Choroid plexus epithelial cell (primary cell): ENCODE measurements around the gene TLE2.
A peak's percentile ranks its signal among the peaks of the same experiment; 100 is the strongest.

Experiments used
- DNase-seq: peaks from one replicate; pipeline ENCODE4 v3.0.0-alpha.2; 2010; ENCODE audit warnings: low read depth
- H3K4me3 ChIP-seq: 2 replicates; pipeline ENCODE4 v1.5.1; 2011; ENCODE audit warnings: low read depth, mild to moderate bottlenecking, control low read depth, low read length, moderate library complexity
- CTCF ChIP-seq: conservative IDR thresholded peaks from 2 replicates; pipeline ENCODE4 v1.5.1; 2011; ENCODE audit warnings: low read depth, mild to moderate bottlenecking, control low read depth, inconsistent platforms, low read length, moderate library complexity

The TLE2 gene

GRCh38 chr19:3035542-3036118 lies 6.5 kb upstream of the TLE2 start:
- peak; percentile 100 for DNase-seq
- peak overlapping the region; percentile 57 for H3K4me3 ChIP-seq
- TF ChIP-seq CTCF: no peak

DNA sequence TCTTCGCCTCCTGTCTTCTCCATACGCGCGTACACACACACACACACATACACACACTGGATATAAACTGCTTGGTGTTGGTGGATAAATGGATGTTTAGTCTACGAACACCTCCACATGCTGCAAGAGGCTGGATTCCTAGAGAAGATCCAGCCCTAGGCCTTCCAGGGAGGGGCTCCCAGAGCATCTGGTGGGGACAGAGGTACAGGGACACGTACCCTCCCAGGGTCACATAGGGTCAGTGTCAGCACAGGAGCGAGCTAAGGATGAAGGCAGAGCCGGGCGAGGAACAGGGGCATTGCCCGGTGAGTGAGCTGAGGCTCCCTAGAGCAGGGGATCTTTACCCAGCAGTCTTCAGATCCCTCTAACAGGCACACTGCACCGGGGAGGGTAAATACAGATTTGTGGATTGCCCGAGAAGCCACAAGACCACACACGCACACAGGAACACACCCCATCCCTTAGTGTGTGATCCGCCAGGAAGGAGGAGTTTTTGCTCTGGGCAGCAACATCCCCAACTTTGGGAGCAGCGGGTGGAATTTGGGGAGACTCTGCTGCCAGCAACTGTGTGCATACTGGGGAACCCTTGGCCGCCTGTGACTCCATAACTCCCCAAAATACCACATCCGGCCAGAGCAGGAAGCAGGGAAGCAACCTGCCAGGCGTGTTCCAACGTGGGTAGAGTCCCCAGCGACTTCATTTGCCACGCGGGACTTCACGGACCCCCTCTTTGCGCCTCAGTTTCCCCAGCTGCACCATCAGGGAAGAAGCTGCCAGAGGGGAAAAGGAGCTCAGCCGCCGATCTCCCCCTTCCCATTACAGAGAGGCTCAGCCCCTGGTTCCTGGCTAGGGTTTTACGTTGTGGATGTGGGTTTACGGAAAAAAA lies 5.8 kb upstream of the TLE2 start:
- DNase-seq: peak; percentile 53
- no peak for TF ChIP-seq CTCF
- peak overlapping the region; percentile 57 for H3K4me3 ChIP-seq

DNA sequence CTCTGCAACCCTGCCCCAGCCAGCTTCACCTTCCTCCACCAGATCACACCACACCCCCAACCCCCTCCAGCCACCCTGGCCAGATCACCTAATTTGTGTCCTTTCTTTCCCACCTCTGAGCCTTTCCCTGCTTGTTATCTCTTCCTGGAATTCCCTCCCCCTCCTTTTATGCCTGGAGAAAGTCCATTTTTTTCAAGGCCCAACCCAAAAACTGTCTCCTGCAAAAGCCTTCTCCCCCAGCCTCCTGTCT lies 5.3 kb upstream of the TLE2 start:
- no peak for TF ChIP-seq CTCF
- no peak for DNase-seq
- H3K4me3 ChIP-seq: no peak overlapping the region

DNA sequence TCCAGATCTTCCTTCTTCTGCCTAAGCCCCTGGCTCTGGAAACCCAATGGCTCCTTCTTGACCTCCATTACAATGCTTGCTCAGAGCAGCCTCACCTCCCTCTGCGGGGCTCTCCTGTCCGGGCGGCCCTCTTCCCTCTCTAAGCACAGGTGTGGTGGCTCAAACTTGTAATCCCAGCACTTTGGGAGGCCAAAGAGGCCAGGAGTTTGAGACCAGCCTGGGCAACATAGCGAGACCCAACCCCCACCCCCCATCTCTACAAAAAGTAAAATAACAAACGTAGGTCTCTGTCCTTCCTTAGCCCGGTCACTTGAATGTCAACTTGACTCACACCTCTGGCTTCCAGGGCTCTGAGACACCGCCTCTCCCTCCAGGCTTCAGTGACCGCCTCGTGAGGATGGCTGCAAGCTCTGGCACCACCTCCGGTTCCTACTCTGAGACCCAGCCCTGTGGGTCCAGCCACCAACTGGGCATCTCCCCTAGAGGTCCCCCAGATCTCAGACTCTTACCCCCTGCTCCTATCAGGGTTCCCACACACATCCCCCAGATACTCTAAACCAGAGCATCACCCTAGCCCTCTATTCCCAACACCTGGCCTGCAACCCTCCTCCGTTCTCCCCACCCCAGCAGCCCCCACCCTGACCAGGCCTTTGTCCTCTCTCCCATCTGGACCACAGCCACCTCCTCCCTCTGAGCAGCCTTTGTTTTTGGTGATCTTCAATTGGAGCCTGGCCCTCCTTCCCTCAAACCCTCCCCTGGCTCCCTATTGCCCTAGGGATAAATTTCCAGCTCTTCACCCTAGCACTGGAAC lies 4.7 kb upstream of the TLE2 start:
- no peak overlapping the region for H3K4me3 ChIP-seq
- no peak for TF ChIP-seq CTCF
- no peak for DNase-seq

- no peak for DNase-seq
- H3K4me3 ChIP-seq: no peak overlapping the region
- no peak for TF ChIP-seq CTCF
Measured at GRCh38 chr19:3031607-3031867, 2.5 kb upstream of the TLE2 start.

DNA sequence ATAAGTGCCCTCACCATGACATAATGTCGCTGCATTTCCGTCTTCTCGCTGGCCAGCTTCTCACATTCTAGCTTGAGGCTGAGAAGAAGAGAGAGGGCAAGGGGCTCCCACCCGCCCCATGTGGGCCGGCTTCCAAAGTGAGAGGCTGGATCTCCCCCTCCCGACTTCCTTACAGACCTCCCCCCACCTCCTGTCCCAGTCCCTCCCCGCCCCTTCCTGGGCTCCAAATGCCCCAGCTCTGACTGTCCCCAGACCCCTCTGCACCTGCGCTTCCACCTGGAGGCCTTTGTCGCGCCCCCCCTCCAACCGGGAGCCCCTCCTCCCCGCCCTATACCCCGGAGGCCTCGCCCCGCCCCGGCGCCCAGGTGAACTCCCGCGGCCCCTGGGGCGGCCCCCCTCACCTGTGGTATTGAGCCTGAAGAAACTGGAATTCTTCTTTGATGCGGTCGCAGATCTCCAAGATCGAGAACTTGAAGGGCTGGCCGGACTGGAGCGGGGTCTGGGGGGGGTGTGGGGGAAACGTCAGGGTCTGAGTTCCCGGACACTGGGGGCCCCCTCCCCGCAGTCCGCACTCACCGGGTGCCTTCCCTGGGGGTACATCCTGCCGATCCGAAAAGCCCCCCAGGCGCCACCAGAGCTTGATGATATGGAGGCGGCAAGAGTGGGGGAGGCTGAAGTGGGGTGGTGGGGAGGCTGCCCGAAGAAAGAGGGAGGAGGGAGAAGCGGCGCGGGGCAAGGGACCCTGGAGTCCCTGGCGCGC lies 595 bp downstream of the TLE2 start:
- no peak for DNase-seq
- peak overlapping the region; percentile 50 for H3K4me3 ChIP-seq
- no peak for TF ChIP-seq CTCF
